Effector memory CD4-positive, alpha-beta T cell (primary cell): ENCODE measurements around the gene MKKS.

ENCODE experiments used
- DNase-seq, 3 donors: peaks; one replicate each; pipeline ENCODE4 v3.0.0-alpha.2; 2020
- H3K27ac ChIP-seq: 2 replicates; pipeline ENCODE4 v1.7.0; 2013; ENCODE audit warnings: mild to moderate bottlenecking, low read length, moderate library complexity; ENCODE audit not compliant: insufficient read depth, poor library complexity, severe bottlenecking
- H3K27me3 ChIP-seq: replicated peaks from 2 replicates; pipeline ENCODE4 v1.7.0; 2013; ENCODE audit warnings: mild to moderate bottlenecking, low read length; ENCODE audit not compliant: insufficient read depth, control insufficient read depth, poor library complexity, severe bottlenecking
- H3K36me3 ChIP-seq: 2 replicates; pipeline ENCODE4 v1.7.0; 2013; ENCODE audit warnings: mild to moderate bottlenecking, low read length, moderate library complexity; ENCODE audit not compliant: control insufficient read depth, insufficient read depth
- H3K4me1 ChIP-seq: 2 replicates; pipeline ENCODE4 v1.7.0; 2013; ENCODE audit warnings: low read length, mild to moderate bottlenecking; ENCODE audit not compliant: control insufficient read depth, insufficient read depth, poor library complexity, severe bottlenecking
- H3K4me3 ChIP-seq: 2 replicates; pipeline ENCODE4 v1.7.0; 2013; ENCODE audit warnings: low read length, low read depth, mild to moderate bottlenecking; ENCODE audit not compliant: insufficient read depth, poor library complexity, severe bottlenecking
- H3K9me3 ChIP-seq: 2 replicates; pipeline ENCODE4 v1.7.0; 2013; ENCODE audit warnings: mild to moderate bottlenecking, low read length, moderate library complexity; ENCODE audit not compliant: control insufficient read depth

The MKKS gene

DNA sequence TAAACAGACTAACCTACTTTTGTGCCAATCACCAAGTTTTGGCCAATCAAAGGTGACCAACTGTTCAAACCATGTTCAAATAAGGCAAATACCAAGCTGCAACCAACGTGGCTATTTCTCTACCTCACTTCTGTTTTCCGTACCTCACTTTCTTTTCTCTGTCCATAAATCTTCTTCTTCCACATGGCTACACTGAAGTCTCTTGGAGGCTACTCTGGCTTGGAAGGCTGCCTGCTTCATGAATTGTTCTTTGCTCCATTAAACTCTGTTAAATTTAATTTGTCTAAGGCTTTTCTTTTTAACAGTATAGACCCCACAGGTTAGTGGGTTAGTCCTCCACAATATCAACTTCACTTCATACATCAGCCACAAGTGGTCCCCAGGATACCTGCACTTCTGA is 58.8 kb downstream of the MKKS start:
- DNase-seq = no peak
- Histone ChIP-seq H3K4me3 (no peak overlapping the region), H3K4me1 (no peaks in the 10 kb centered on the region), H3K9me3 (no peaks in the 10 kb centered on the region), H3K36me3 (no peaks in the 10 kb centered on the region), H3K27ac (no peak overlapping the region), H3K27me3 (no peaks in the 10 kb centered on the region)

DNA sequence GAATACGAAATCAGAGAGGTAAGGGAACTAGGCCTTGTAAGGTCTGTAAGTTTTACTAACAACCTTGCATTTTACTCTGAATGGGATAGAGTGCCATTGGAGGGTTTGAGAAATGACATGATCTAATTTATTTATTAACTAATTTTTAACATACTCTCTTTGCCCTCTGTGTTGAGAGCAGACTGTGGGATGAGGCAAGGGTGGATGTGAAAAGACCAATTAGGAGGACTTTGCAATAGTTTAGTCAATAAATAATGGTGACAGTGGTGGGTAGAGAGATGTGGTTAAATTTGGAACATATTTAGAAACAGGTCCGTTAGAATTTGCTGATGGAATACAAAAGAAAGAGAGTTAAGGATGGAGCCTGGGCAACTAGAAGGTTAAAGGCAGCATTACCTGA is 60.0 kb downstream of the MKKS start:
- H3K4me3 ChIP-seq = no peak overlapping the region
- no peak overlapping the region for H3K27ac ChIP-seq
- H3K27me3 ChIP-seq = no peaks in the 10 kb centered on the region
- no peaks in the 10 kb centered on the region for H3K36me3 ChIP-seq
- no peak for DNase-seq
- no peaks in the 10 kb centered on the region for H3K4me1 ChIP-seq
- no peaks in the 10 kb centered on the region for H3K9me3 ChIP-seq

GRCh38 chr20:10371467-10371866 is 62.6 kb downstream of the MKKS start:
- Histone ChIP-seq H3K4me1 (no peaks in the 10 kb centered on the region), H3K27me3 (no peaks in the 10 kb centered on the region), H3K36me3 (no peaks in the 10 kb centered on the region), H3K4me3 (no peak overlapping the region), H3K27ac (no peak overlapping the region), H3K9me3 (no peaks in the 10 kb centered on the region)
- no peak for DNase-seq

DNA sequence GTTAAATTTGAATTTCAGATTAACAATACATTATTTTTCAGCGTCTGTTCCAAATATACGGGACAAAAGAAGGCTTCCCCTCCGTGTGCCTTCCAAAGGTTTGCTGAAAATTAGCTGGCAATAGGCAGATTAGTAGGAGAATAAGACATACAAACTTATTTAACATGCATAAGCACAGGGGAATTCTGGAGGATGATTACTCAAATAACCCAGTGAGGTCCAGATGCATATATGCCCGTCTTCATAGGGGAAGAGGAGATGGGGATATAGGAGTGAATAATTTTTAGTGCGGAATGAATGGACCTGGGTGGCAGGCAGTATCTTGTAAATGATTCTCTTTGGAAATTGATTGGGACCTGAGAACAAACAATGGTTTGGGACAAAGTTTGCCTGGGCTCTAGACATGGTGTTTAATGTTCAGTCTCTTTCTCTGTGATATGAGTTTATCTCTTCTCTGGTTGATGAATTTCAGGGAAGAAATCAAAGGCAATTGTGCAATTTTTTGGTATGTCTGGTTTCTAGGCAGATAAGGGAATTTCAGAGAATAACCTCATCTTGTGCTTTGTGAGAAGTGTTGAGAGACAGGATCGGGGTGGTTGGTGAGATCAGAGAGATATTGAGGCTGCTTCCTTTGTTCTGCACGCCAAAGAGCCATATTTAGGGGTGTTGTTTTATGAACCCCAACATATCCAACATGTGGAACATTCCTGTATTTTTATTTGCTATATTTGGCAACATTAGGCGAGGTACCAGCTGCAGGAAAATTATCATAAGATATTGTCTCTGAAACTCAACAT is 63.7 kb downstream of the MKKS start:
- Histone ChIP-seq H3K9me3 (no peaks in the 10 kb centered on the region), H3K36me3 (no peaks in the 10 kb centered on the region), H3K27ac (no peak overlapping the region), H3K27me3 (no peaks in the 10 kb centered on the region), H3K4me1 (no peaks in the 10 kb centered on the region), H3K4me3 (no peak overlapping the region)
- DNase-seq = no peak

- H3K4me1 ChIP-seq = no peaks in the 10 kb centered on the region
- no peaks in the 10 kb centered on the region for H3K27me3 ChIP-seq
- DNase-seq = no peak
- no peaks in the 10 kb centered on the region for H3K9me3 ChIP-seq
- no peaks in the 10 kb centered on the region for H3K36me3 ChIP-seq
- H3K27ac ChIP-seq = no peak overlapping the region
- H3K4me3 ChIP-seq = no peak overlapping the region
Observed at GRCh38 chr20:10369723-10370090, 64.3 kb downstream of the MKKS start.

DNA sequence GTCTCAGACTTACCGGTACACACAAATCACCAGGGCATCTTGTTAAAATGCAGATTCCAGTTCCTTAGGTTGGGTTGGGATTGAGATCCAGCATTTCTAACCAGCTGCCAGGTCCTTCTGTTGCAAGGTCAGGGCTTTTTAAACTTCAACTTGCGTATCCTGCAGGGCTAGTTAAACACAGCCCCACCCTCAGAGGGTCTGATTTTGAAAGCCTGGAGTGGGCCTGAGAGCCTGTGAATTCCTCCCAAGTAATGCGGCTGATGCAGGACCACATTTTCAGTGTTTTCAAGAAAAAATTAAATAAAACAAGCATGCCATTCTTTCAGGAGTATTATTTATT is 65.3 kb downstream of the MKKS start:
- DNase-seq = no peak
- no peaks in the 10 kb centered on the region for H3K9me3 ChIP-seq
- no peak overlapping the region for H3K4me3 ChIP-seq
- H3K27me3 ChIP-seq = no peaks in the 10 kb centered on the region
- no peaks in the 10 kb centered on the region for H3K4me1 ChIP-seq
- H3K36me3 ChIP-seq = no peaks in the 10 kb centered on the region
- no peak overlapping the region for H3K27ac ChIP-seq

DNA sequence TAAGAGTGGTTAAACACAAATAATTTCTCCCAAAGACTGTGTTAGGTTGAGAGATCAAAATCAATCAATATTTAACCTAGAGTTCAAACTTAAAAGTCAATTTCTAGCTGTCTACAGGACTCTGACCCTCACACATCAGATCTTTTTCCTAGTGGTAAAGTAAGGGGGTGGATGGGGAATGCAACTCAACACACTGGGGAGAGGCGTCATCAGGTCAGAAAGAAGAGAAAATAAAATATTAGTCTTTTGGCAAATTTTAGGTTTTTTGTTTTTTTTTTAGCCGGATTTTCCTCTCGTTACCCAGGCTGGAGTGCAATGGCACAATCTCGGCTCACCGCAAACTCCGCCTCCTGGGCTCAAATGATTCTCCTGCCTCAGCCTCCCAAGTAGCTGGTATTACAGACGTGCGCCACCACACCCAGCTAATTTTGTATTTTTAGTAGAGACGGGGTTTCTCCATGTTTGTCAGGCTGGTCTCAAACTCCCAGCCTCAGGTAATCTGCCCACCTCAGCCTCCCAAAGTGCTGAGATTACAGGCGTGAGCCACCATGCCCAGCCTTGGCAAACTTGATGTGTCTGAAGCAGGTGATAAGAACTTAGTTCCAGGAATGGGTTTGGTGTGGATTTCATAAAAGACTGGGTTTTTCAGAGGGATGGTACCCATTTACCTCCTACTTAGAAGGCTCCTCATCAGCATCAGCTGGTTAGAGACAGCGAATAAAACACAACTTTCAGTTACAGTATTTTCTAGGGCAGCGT is 65.9 kb downstream of the MKKS start:
- no peaks in the 10 kb centered on the region for H3K27me3 ChIP-seq
- H3K9me3 ChIP-seq = no peaks in the 10 kb centered on the region
- no peaks in the 10 kb centered on the region for H3K4me1 ChIP-seq
- no peak overlapping the region for H3K27ac ChIP-seq
- no peak for DNase-seq
- no peaks in the 10 kb centered on the region for H3K36me3 ChIP-seq
- H3K4me3 ChIP-seq = no peak overlapping the region

- no peak for DNase-seq
Observed at GRCh38 chr20:10367693-10367942, 66.4 kb downstream of the MKKS start.

GRCh38 chr20:10366898-10367692 is 66.9 kb downstream of the MKKS start:
- DNase-seq = no peak
- H3K9me3 ChIP-seq = no peaks in the 10 kb centered on the region
- no peak overlapping the region for H3K4me3 ChIP-seq
- no peaks in the 10 kb centered on the region for H3K4me1 ChIP-seq
- no peaks in the 10 kb centered on the region for H3K27me3 ChIP-seq
- no peak overlapping the region for H3K27ac ChIP-seq
- H3K36me3 ChIP-seq = no peaks in the 10 kb centered on the region

More at GRCh38 chr20:10367693-10367942, 66.4 kb downstream of the MKKS start:
- Histone ChIP-seq H3K27ac (no peak overlapping the region), H3K4me1 (no peaks in the 10 kb centered on the region), H3K36me3 (no peaks in the 10 kb centered on the region), H3K4me3 (no peak overlapping the region), H3K27me3 (no peaks in the 10 kb centered on the region), H3K9me3 (no peaks in the 10 kb centered on the region)

GRCh38 chr20:10362674-10363073 is 71.3 kb downstream of the MKKS start:
- Histone ChIP-seq H3K4me1 (no peaks in the 10 kb centered on the region), H3K4me3 (no peak overlapping the region), H3K36me3 (no peaks in the 10 kb centered on the region), H3K9me3 (no peaks in the 10 kb centered on the region), H3K27ac (no peak overlapping the region), H3K27me3 (no peaks in the 10 kb centered on the region)
- no peak for DNase-seq
